ENCODE results near the gene GATAD2B.

GRCh38 chr1:153793261-153793972 lies 129.4 kb downstream of the GATAD2B start:
- TF ChIP-seq KDM5A (IDR thresholded peaks at IDR 0.05) (no peak), USF2 (IDR thresholded peaks at IDR 0.05) (no peak), ATOH8 (CRISPR knock-in tag; IDR thresholded peaks at IDR 0.05; ENCODE audit: low read depth) (no peak), CBX2 (IDR thresholded peaks at IDR 0.05; ENCODE audit: borderline replicate concordance, low read depth) (no peak), EP300 (IDR thresholded peaks at IDR 0.05) (no peak), MAFK (IDR thresholded peaks at IDR 0.05; ENCODE audit: partially characterized antibody) (no peak), RAD21 (conservative IDR thresholded peaks at IDR 0.05 in 1 of 2, IDR thresholded peaks at IDR 0.05 in 1 of 2) (no peak), CEBPB (IDR thresholded peaks at IDR 0.05) (no peak)
- TF ChIP-seq, protein P1, sequence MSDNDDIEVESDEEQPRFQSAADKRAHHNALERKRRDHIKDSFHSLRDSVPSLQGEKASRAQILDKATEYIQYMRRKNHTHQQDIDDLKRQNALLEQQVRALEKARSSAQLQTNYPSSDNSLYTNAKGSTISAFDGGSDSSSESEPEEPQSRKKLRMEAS (IDR thresholded peaks at IDR 0.05) = no peak
- TF ChIP-seq, protein P2, sequence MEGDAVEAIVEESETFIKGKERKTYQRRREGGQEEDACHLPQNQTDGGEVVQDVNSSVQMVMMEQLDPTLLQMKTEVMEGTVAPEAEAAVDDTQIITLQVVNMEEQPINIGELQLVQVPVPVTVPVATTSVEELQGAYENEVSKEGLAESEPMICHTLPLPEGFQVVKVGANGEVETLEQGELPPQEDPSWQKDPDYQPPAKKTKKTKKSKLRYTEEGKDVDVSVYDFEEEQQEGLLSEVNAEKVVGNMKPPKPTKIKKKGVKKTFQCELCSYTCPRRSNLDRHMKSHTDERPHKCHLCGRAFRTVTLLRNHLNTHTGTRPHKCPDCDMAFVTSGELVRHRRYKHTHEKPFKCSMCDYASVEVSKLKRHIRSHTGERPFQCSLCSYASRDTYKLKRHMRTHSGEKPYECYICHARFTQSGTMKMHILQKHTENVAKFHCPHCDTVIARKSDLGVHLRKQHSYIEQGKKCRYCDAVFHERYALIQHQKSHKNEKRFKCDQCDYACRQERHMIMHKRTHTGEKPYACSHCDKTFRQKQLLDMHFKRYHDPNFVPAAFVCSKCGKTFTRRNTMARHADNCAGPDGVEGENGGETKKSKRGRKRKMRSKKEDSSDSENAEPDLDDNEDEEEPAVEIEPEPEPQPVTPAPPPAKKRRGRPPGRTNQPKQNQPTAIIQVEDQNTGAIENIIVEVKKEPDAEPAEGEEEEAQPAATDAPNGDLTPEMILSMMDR (IDR thresholded peaks at IDR 0.05) = no peak
